ENCODE measurements around the gene KIAA1210. TPM values are rescaled to one million over a fixed set of nuclear protein-coding genes. Genes with fewer than 3 reads are reported as not detected.

Gene KIAA1210
- total and polyA plus RNA-seq, 2 of the 8 experiments (the other 6 are each of a cell fraction or from before 2014, with no cell fraction given) = 0.02 TPM; not detected in 1

DNA sequence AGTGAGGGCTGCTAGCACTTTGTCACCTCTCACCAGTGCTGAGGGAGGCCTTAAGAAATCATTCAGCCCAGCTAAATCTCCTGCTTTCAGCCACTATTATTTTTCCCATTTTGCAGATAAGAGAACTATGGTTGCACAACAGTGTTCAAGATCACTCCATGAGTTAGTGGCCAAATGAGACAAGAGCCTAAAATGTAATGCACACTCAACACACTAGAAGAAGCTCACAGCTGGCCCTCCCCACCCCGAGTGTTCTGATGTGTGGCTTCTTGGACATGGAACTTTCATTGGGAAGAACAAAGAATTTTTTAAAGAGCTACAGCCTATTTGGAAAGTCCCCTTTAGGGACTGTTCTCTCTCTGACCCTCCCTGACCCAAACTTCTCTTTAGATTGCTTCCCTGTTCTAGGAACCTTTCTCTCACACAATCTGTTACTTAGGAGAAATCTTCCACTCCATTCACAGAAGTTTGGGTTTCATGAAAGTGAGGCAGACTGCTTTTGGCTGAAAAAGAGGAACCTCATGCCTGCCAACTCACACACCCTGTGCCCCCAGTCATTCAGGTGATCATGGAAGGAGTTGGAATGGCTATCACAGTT is 98.8 kb downstream of the KIAA1210 start:
- no peak overlapping the region for H3K27ac ChIP-seq (ENCODE audit: low read depth, low read length)
- CTCF ChIA-PET (ENCODE audit: partially characterized antibody) = interaction anchor here (1.2 kb wide), 1 partner anchor 22 kb away, joined by 3 read pairs; no protein-coding TSS in a partner anchor
- TF ChIP-seq JUND (IDR thresholded peaks at IDR 0.05; ENCODE audit: low read length) = no peak
- no peak for TF ChIP-seq BCL11A (IDR thresholded peaks at IDR 0.05; ENCODE audit: low read depth in 2 of 2, low read length in 2 of 2)
- TF ChIP-seq, protein P1, sequence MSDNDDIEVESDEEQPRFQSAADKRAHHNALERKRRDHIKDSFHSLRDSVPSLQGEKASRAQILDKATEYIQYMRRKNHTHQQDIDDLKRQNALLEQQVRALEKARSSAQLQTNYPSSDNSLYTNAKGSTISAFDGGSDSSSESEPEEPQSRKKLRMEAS (IDR thresholded peaks at IDR 0.05) = no peak
- no peak for TF ChIP-seq KDM5A (IDR thresholded peaks at IDR 0.05; ENCODE audit: low read length)

More for the DNA sequence above, 98.8 kb downstream of the KIAA1210 start:
- no peak overlapping the region for H3K4ac ChIP-seq (replicated peaks; ENCODE audit: insufficient read length, low read depth, low read length)
- H2AK5ac ChIP-seq (ENCODE audit: low read depth, low read length) = no peak overlapping the region
- no peak overlapping the region for H3K4me3 ChIP-seq (ENCODE audit: extremely low read depth in 1 of 4, insufficient read depth in 2 of 4, low read depth in 3 of 4, low read length in 4 of 4)
- no peak for FAIRE-seq
- no peak overlapping the region for H3K56ac ChIP-seq (replicated peaks; ENCODE audit: insufficient read length, low read depth, low read length)
- no peak overlapping the region for H4K8ac ChIP-seq (ENCODE audit: extremely low read depth, insufficient read depth, low read length)
- H3K18ac ChIP-seq (ENCODE audit: extremely low read depth, low read length) = no peak overlapping the region
- no peak overlapping the region for H3K14ac ChIP-seq (ENCODE audit: insufficient read length)
- DNase-seq (ENCODE audit: low read depth in 1 of 2, low spot score in 2 of 2) = no peak
- no peaks in the 10 kb centered on the region for H4K20me1 ChIP-seq (replicated peaks in 1 of 2; ENCODE audit: control insufficient read depth in 1 of 2, insufficient read depth in 2 of 2, low read length in 2 of 2)
- H3K9me3 ChIP-seq (ENCODE audit: insufficient read depth in 2 of 2, low read depth in 1 of 2, low read length in 1 of 2) = peaks cover 0 to 10% of the 10 kb centered on the region in 2 experiments; a peak in 1 of 4 replicates
- H2AFZ ChIP-seq (ENCODE audit: low read length) = no peak overlapping the region
- no peak overlapping the region for H2BK20ac ChIP-seq (ENCODE audit: low read length)
- H4K91ac ChIP-seq (replicated peaks; ENCODE audit: insufficient read length, low read length) = no peak overlapping the region
- no peak overlapping the region for H3K9ac ChIP-seq (replicated peaks in 1 of 4; ENCODE audit: extremely low read depth in 1 of 4, low read depth in 3 of 4, low read length in 3 of 4)
- no peak overlapping the region for H4K5ac ChIP-seq (ENCODE audit: insufficient read length, low read depth, low read length)
- no peaks in the 10 kb centered on the region for H3K27me3 ChIP-seq (replicated peaks in 1 of 4; ENCODE audit: control insufficient read depth in 3 of 4, extremely low read depth in 1 of 4, insufficient read depth in 3 of 4, low read length in 3 of 4)
- H3K23me2 ChIP-seq (ENCODE audit: low read depth, low read length) = no peaks in the 10 kb centered on the region
- no peak overlapping the region for H2BK12ac ChIP-seq (ENCODE audit: low read depth, low read length)
- no peak overlapping the region for H2BK5ac ChIP-seq (ENCODE audit: low read depth, low read length)
- POLR2A ChIA-PET (ENCODE audit: partially characterized antibody) = interaction anchor here (0.5 kb wide), 1 partner anchor 272 kb away, joined by 3 read pairs; no protein-coding TSS in a partner anchor
- H3K79me1 ChIP-seq (ENCODE audit: low read depth, low read length) = no peaks in the 10 kb centered on the region
- 100% methylated on average over 1 of the region's 1 CpG; no CpG with 5 or more reads in 1 of the 2 experiments for WGBS, 2 experiments (ENCODE audit: extremely low coverage in 1 of 2, insufficient coverage in 1 of 2, insufficient read length in 1 of 2, insufficient replicate concordance in 2 of 2, low coverage in 1 of 2, low lambda C conversion rate in 2 of 2, missing lambda C conversion rate in 1 of 2)
- H3K36me3 ChIP-seq (ENCODE audit: control insufficient read depth in 2 of 4, insufficient read depth in 4 of 4, low read length in 3 of 4) = no peaks in the 10 kb centered on the region
- no peak overlapping the region for H3K4me2 ChIP-seq (ENCODE audit: insufficient read depth in 1 of 2, low read depth in 2 of 2, low read length in 2 of 2)
- no peak overlapping the region for H2BK120ac ChIP-seq (replicated peaks; ENCODE audit: low read depth, low read length)
- H2BK15ac ChIP-seq (ENCODE audit: low read length) = no peak overlapping the region
- no peak overlapping the region for H3K23ac ChIP-seq (ENCODE audit: insufficient read length)
- no peaks in the 10 kb centered on the region for H3K4me1 ChIP-seq (replicated peaks in 1 of 4; ENCODE audit: control insufficient read depth in 3 of 4, insufficient read depth in 4 of 4, low read length in 3 of 4)
- H3K79me2 ChIP-seq (ENCODE audit: control insufficient read depth in 1 of 2, insufficient read depth in 2 of 2, low read length in 2 of 2) = no peaks in the 10 kb centered on the region

All from H1 (cell line).